Suprapubic skin (tissue), 4 donors: ENCODE measurements around the gene MT1A. TPM values are rescaled to one million over a fixed set of nuclear protein-coding genes. Genes with fewer than 3 reads are reported as not detected.
"Not testable (repeated sequence)": the region's sequence is repeated elsewhere in the genome, so short reads cannot be mapped to it uniquely, and the experiment has no call there.

ENCODE experiments used
- DNase-seq, 2 donors: peaks; one replicate each; pipeline ENCODE4 v3.0.0-alpha.2; 2019; ENCODE audit warnings: low spot score in 2 of 2
- H3K27ac ChIP-seq: fragments of 200-600 bp; sonication (generic); one replicate; pipeline ENCODE4 v1.5.1; 2019
- H3K27me3 ChIP-seq: fragments of 200-600 bp; sonication (generic); one replicate; pipeline ENCODE4 v1.5.1; 2019
- H3K36me3 ChIP-seq: fragments of 200-600 bp; sonication (generic); one replicate; pipeline ENCODE4 v1.5.1; 2019
- H3K4me1 ChIP-seq: fragments of 200-600 bp; sonication (generic); one replicate; pipeline ENCODE4 v1.5.1; 2019
- H3K4me3 ChIP-seq: fragments of 200-600 bp; sonication (generic); one replicate; pipeline ENCODE4 v1.5.1; 2019; ENCODE audit warnings: mild to moderate bottlenecking
- H3K9me3 ChIP-seq: fragments of 200-600 bp; sonication (generic); one replicate; pipeline ENCODE4 v1.5.1; 2019
- EP300 ChIP-seq: sonication (generic); formaldehyde crosslinking; IDR thresholded peaks from one replicate; pipeline ENCODE4 v1.6.1; 2017; ENCODE audit warnings: antibody characterized with exemption
- POLR2A ChIP-seq, 2 donors: fragments of 450-650 bp; IDR thresholded peaks; one replicate each; pipeline ENCODE4 v1.6.1; 2017; ENCODE audit warnings: antibody characterized with exemption in 2 of 2, mild to moderate bottlenecking in 2 of 2, moderate library complexity in 2 of 2
- POLR2AphosphoS5 ChIP-seq, 3 donors: sonication (generic); formaldehyde crosslinking; IDR thresholded peaks; one replicate each; pipeline ENCODE4 v1.6.1; 2017; ENCODE audit warnings: antibody characterized with exemption in 3 of 3
- WGBS: methylation state at CpG from one replicate; pipeline ENCODE4 v1.1.5; 2018; 5-methylcytosine and 5-hydroxymethylcytosine counted together
- total RNA-seq, 4 donors: library from RNA; depleted of rRNA; stranded (reverse); fragments of >200 nt; gene quantifications; one replicate each; pipeline ENCODE4 v1.1.0, GENCODE V29; 2016
- TF ChIP-seq, protein P1 (sequence below), 2 donors: fragments of 200-600 bp in 1 of 2; fragments of 450-650 bp in 1 of 2; sonication (generic) in 1 of 2; IDR thresholded peaks; one replicate each; pipeline ENCODE4 v1.5.1; 2016 to 2019; ENCODE audit warnings: antibody characterized with exemption in 2 of 2, mild to moderate bottlenecking in 1 of 2, moderate library complexity in 1 of 2

The MT1A gene
- total RNA-seq, 4 donors from 2014 or later: 5.2 to 93.7 (median 29.4) TPM

DNA sequence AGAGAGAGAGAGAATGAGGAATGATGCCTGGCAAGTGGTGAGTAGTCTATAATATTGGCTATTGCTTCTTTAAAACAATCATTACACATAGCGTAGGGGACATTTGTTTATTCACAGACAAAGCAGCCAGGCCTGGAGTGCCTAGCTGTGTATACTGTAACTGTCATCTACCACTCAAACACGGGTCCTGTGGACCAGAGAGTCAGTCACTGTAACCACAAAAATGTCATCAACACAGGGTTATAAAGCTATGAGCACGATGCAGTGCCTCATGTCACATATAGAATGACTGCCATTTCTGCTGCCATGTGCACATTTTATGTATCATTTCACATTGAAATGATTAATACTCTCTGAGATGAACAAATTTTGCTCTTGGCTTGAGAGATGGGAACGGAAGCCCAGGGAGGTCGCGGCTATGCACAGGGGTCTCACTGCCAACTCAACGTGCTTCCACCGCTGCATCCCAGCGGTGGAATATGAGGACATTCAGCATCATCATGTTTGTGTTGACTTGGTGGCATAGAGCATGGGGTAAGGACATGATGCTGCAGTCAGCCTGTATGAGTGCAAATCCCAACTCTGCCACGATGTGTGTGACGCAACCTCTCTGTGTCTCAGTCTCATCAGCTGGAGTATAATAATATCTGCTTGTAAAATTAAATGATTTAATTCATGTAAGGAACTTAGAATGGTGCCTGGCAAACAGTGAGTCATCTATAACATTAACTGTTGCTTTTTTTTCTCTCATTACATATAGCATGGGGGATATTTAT lies 34.5 kb downstream of the MT1A start:
- peaks cover 40% of the 10 kb centered on the region for H3K27me3 ChIP-seq
- no peaks in the 10 kb centered on the region for H3K36me3 ChIP-seq
- no peaks in the 10 kb centered on the region for H3K9me3 ChIP-seq
- H3K4me3 ChIP-seq: no peak overlapping the region
- no peak for DNase-seq
- peaks cover 34% of the 10 kb centered on the region for H3K4me1 ChIP-seq
- TF ChIP-seq POLR2A (IDR thresholded peaks at IDR 0.05) (no peak), EP300 (no peak), POLR2AphosphoS5 (IDR thresholded peaks at IDR 0.05) (no peak)
- TF ChIP-seq, protein P1, sequence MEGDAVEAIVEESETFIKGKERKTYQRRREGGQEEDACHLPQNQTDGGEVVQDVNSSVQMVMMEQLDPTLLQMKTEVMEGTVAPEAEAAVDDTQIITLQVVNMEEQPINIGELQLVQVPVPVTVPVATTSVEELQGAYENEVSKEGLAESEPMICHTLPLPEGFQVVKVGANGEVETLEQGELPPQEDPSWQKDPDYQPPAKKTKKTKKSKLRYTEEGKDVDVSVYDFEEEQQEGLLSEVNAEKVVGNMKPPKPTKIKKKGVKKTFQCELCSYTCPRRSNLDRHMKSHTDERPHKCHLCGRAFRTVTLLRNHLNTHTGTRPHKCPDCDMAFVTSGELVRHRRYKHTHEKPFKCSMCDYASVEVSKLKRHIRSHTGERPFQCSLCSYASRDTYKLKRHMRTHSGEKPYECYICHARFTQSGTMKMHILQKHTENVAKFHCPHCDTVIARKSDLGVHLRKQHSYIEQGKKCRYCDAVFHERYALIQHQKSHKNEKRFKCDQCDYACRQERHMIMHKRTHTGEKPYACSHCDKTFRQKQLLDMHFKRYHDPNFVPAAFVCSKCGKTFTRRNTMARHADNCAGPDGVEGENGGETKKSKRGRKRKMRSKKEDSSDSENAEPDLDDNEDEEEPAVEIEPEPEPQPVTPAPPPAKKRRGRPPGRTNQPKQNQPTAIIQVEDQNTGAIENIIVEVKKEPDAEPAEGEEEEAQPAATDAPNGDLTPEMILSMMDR (IDR thresholded peaks at IDR 0.05): no peak
- 79% methylated on average over 11 of the region's 11 CpGs for WGBS
- no peak overlapping the region for H3K27ac ChIP-seq

DNA sequence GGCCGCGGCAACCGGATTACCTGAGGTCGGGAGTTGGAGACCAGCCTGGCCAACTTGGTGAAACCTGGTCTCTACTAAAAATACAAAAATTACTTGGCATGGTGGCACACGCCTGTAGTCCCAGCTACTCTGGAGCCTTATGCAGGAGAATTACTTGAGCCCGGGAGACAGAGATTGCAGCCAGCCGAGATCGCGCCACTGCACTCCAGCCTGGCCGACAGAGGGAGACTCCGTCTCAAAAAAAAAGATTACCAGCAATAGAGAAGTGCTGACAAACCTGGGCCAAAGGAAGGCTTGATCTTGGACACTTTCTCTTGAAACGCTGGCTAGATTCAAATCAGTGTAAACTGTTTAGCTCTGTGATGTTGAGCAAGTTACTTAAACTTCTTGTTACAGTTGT lies 35.5 kb downstream of the MT1A start:
- 30% methylated on average over 12 of the region's 12 CpGs for WGBS
- peaks cover 33% of the 10 kb centered on the region for H3K27me3 ChIP-seq
- no peaks in the 10 kb centered on the region for H3K9me3 ChIP-seq
- no peak overlapping the region for H3K27ac ChIP-seq
- no peaks in the 10 kb centered on the region for H3K36me3 ChIP-seq
- TF ChIP-seq, protein P1 (IDR thresholded peaks at IDR 0.05): peak; percentile 49 to 62
- no peak for TF ChIP-seq EP300
- peak in 1 of 2 donors; percentile 56 for DNase-seq
- peaks cover 27% of the 10 kb centered on the region for H3K4me1 ChIP-seq
- no peak overlapping the region for H3K4me3 ChIP-seq

DNA sequence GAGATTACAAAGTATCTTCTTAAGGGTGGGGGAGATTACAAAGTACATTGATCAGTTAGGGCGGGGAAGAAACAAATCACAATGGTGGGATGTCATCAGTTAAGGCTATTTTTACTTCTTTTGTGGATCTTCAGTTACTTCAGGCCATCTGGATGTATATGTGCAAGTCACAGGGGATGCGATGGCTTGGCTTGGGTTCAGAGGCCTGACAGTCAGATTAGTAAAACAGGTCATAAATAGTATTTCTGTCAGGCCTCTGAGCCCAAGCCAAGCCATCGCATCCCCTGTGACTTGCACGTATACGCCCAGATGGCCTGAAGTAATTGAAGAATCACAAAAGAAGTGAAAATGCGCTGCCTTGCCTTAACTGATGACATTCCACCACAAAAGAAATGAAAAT lies 36.1 kb downstream of the MT1A start:
- not testable (repeated sequence) for H3K36me3 ChIP-seq, H3K9me3 ChIP-seq, H3K27ac ChIP-seq, H3K4me3 ChIP-seq, DNase-seq
- H3K27me3 ChIP-seq: peaks cover 26% of the 10 kb centered on the region
- 69% methylated on average over 6 of the region's 6 CpGs for WGBS
- H3K4me1 ChIP-seq: peaks cover 21% of the 10 kb centered on the region

DNA sequence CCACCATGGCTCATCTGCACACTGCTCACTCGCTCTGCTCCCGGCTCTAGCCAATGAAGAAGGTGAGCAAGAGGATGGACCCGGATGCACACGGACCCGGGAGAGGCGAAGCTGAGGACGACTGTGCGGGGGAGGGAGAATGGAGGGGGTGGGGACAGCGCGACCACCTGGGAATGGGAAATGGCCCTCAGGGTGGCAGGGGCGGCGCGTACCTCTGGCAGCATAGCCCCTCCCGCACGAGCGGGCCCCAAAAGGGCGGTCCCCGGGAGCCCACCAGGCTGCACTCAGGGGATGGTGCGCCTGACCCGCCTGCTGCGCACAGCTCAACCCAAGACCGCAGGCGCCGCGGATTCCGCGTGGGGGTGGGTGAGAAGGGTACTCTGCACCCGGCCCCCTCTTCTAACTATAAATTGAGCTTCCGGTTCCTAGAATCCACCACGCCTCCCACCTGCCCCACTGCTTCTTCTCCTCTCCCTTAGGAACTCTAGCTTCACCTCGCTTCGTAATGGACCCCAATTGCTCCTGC lies 37.3 kb downstream of the MT1A start:
- TF ChIP-seq POLR2AphosphoS5 (IDR thresholded peaks at IDR 0.05) (no peak), EP300 (no peak), POLR2A (IDR thresholded peaks at IDR 0.05) (no peak)
- TF ChIP-seq, protein P1 (IDR thresholded peaks at IDR 0.05): no peak
- Histone ChIP-seq H3K4me1 (peaks cover 13% of the 10 kb centered on the region), H3K36me3 (no peaks in the 10 kb centered on the region), H3K9me3 (no peaks in the 10 kb centered on the region), H3K4me3 (peak overlapping the region; percentile 9), H3K27ac (no peak overlapping the region), H3K27me3 (peaks cover 15% of the 10 kb centered on the region)
- DNase-seq: no peak
- WGBS: 38% methylated on average over 31 of the region's 32 CpGs

DNA sequence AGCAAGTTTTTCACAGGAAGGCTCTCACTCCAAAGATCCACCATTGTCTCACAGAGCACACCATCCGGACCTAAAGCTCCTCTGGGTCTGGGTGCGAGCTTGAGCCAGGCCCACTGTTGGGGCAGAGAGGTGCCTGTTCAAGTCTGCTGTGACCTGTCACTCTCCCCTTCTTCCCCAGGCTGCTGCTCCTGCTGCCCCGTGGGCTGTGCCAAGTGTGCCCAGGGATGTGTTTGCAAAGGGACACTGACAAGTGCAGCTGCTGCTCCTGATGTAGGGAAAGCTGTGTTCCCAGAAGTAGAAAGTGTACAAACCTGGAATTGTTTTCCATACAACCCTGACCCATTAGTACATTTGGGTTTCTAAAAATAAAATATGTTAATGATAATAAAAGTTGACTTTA lies 39.0 kb downstream of the MT1A start:
- Histone ChIP-seq H3K9me3 (no peaks in the 10 kb centered on the region), H3K27ac (no peak overlapping the region), H3K36me3 (no peaks in the 10 kb centered on the region), H3K4me1 (peaks cover 25% of the 10 kb centered on the region), H3K4me3 (no peak overlapping the region), H3K27me3 (peaks cover 8% of the 10 kb centered on the region)
- DNase-seq: no peak
- TF ChIP-seq POLR2AphosphoS5 (IDR thresholded peaks at IDR 0.05) (no peak), EP300 (no peak), POLR2A (IDR thresholded peaks at IDR 0.05) (no peak)
- TF ChIP-seq, protein P1 (IDR thresholded peaks at IDR 0.05): no peak
- whole genome bisulfite sequencing: 75% methylated on average over 3 of the region's 3 CpGs
